ENCODE results near the gene SYNE1.

Gene SYNE1

GRCh38 chr6:152605941-152606340, 31.2 kb downstream of the SYNE1 start:
- H3K4me1 ChIP-seq (ENCODE audit: control insufficient read depth, insufficient read depth, low read length): no peaks in the 10 kb centered on the region
- H3K9ac ChIP-seq (ENCODE audit: low read length): no peak overlapping the region
- no peak overlapping the region for H3K4me3 ChIP-seq (ENCODE audit: low read length)
- H3K27me3 ChIP-seq (ENCODE audit: control insufficient read depth, insufficient read depth, low read length): no peaks in the 10 kb centered on the region
- no peaks in the 10 kb centered on the region for H3K36me3 ChIP-seq (ENCODE audit: control insufficient read depth, insufficient read depth, low read length)
- no peak overlapping the region for H3K27ac ChIP-seq (ENCODE audit: low read depth, low read length)

- Histone ChIP-seq H3K27me3 (ENCODE audit: control insufficient read depth, insufficient read depth, low read length) (no peaks in the 10 kb centered on the region), H3K9ac (ENCODE audit: low read length) (no peak overlapping the region), H3K27ac (ENCODE audit: low read depth, low read length) (no peak overlapping the region), H3K36me3 (ENCODE audit: control insufficient read depth, insufficient read depth, low read length) (no peaks in the 10 kb centered on the region), H3K4me1 (ENCODE audit: control insufficient read depth, insufficient read depth, low read length) (no peaks in the 10 kb centered on the region), H3K4me3 (ENCODE audit: low read length) (no peak overlapping the region)
Observed at GRCh38 chr6:152605342-152605741, 31.8 kb downstream of the SYNE1 start.

GRCh38 chr6:152603911-152604310, 33.3 kb downstream of the SYNE1 start:
- Histone ChIP-seq H3K4me3 (ENCODE audit: low read length) (no peak overlapping the region), H3K36me3 (ENCODE audit: control insufficient read depth, insufficient read depth, low read length) (no peaks in the 10 kb centered on the region), H3K27me3 (ENCODE audit: control insufficient read depth, insufficient read depth, low read length) (no peaks in the 10 kb centered on the region), H3K4me1 (ENCODE audit: control insufficient read depth, insufficient read depth, low read length) (no peaks in the 10 kb centered on the region), H3K9ac (ENCODE audit: low read length) (no peak overlapping the region), H3K27ac (ENCODE audit: low read depth, low read length) (no peak overlapping the region)

DNA sequence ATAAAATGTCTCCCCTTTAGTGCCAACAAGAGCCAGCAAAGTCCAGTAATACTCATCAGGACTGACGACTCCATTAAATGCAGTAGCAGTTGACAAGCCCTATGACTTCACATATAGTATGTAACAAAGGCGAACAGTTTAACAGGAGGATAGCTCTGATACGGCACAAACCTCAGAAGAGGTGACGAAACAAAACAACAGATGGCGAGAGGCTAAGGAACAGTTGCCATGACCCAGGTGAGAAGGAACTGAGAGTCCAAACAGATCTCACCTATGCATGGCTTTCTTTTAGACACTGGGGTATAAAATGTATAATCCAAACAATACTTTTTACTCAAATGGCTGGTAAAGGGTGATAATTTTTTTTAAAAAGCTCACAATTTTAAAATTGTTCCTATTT, 37.1 kb downstream of the SYNE1 start:
- Histone ChIP-seq H3K27me3 (ENCODE audit: control insufficient read depth, insufficient read depth, low read length) (no peaks in the 10 kb centered on the region), H3K9ac (ENCODE audit: low read length) (no peak overlapping the region), H3K4me1 (ENCODE audit: control insufficient read depth, insufficient read depth, low read length) (no peaks in the 10 kb centered on the region), H3K36me3 (ENCODE audit: control insufficient read depth, insufficient read depth, low read length) (no peaks in the 10 kb centered on the region), H3K27ac (ENCODE audit: low read depth, low read length) (no peak overlapping the region), H3K4me3 (ENCODE audit: low read length) (no peak overlapping the region)

DNA sequence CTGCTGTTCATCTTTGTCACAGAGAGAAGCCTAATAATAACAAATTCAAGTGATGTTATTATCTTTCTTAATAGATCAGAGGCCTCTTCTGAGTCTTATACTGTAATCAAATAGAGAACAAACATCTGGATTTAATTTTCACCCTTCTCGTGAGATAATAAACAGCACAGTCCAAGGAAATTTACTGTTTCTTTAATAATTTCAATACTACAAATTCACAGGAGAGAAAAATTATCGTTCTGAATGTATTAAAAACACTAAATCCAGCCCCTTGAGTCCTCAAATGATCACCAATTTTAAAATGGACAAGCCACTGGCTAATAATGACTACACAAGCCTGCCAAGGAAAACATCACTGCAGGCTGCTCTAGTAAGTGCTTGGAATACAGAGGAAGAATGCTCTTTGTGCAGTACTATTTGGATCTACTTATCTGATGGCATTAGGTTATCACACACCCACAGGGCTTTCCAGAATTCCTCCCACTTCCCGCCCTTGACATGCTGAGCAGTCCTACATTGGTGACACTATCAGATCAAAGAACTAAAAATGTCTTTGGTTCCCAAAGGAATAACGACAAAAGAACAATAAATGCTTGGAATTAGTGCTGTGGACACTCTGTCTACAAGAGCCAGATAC, 38.1 kb downstream of the SYNE1 start:
- H3K36me3 ChIP-seq (ENCODE audit: control insufficient read depth, insufficient read depth, low read length): no peaks in the 10 kb centered on the region
- H3K4me3 ChIP-seq (ENCODE audit: low read length): no peak overlapping the region
- H3K27ac ChIP-seq (ENCODE audit: low read depth, low read length): no peak overlapping the region
- no peaks in the 10 kb centered on the region for H3K4me1 ChIP-seq (ENCODE audit: control insufficient read depth, insufficient read depth, low read length)
- no peak overlapping the region for H3K9ac ChIP-seq (ENCODE audit: low read length)
- H3K27me3 ChIP-seq (ENCODE audit: control insufficient read depth, insufficient read depth, low read length): no peaks in the 10 kb centered on the region

DNA sequence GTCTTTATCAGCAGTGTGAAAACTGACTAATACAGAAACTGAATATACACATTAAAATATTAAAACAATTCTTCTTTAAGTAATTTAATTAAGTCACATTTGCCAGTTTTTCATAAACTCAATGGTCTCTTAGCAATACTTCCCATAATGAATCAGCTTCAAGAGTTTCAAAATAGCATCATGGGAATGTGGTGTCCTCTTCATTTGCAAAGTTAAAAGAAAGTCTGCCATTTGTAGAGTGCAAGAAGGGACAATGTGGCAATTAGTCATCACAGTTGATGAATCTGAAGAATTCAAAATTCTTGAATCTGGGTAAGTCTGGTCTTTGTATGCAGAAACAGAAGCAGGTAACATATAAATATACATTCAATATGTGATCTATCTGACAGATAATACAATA, 38.7 kb downstream of the SYNE1 start:
- H3K9ac ChIP-seq (ENCODE audit: low read length): no peak overlapping the region
- H3K27me3 ChIP-seq (ENCODE audit: control insufficient read depth, insufficient read depth, low read length): no peaks in the 10 kb centered on the region
- no peak overlapping the region for H3K27ac ChIP-seq (ENCODE audit: low read depth, low read length)
- no peaks in the 10 kb centered on the region for H3K4me1 ChIP-seq (ENCODE audit: control insufficient read depth, insufficient read depth, low read length)
- no peak overlapping the region for H3K4me3 ChIP-seq (ENCODE audit: low read length)
- no peaks in the 10 kb centered on the region for H3K36me3 ChIP-seq (ENCODE audit: control insufficient read depth, insufficient read depth, low read length)

- Histone ChIP-seq H3K4me3 (ENCODE audit: low read length) (no peak overlapping the region), H3K4me1 (ENCODE audit: control insufficient read depth, insufficient read depth, low read length) (no peaks in the 10 kb centered on the region), H3K36me3 (ENCODE audit: control insufficient read depth, insufficient read depth, low read length) (no peaks in the 10 kb centered on the region), H3K27ac (ENCODE audit: low read depth, low read length) (no peak overlapping the region), H3K27me3 (ENCODE audit: control insufficient read depth, insufficient read depth, low read length) (no peaks in the 10 kb centered on the region), H3K9ac (ENCODE audit: low read length) (no peak overlapping the region)
Observed at GRCh38 chr6:152596726-152597125, 40.4 kb downstream of the SYNE1 start.

DNA sequence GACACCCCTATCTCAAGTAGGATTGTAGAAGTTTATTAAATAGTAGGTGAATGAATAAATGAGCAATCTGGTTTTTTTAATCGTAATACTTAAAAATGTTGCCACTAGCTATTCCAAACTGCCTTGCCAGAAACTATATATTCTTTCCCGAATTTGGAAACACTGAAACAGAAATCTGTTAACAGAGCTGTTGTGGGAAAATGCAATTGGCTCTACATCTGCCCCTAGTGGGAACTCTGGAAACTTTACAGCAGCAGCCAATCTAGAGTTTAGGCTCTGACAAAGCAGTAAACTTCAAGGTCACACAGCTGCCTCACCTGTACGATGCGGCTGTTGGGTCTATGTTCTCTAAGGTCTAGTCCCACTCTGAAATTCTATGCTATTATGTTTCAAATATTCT, 41.7 kb downstream of the SYNE1 start:
- Histone ChIP-seq H3K36me3 (ENCODE audit: control insufficient read depth, insufficient read depth, low read length) (no peaks in the 10 kb centered on the region), H3K4me3 (ENCODE audit: low read length) (no peak overlapping the region), H3K9ac (ENCODE audit: low read length) (no peak overlapping the region), H3K27me3 (ENCODE audit: control insufficient read depth, insufficient read depth, low read length) (no peaks in the 10 kb centered on the region), H3K27ac (ENCODE audit: low read depth, low read length) (no peak overlapping the region), H3K4me1 (ENCODE audit: control insufficient read depth, insufficient read depth, low read length) (no peaks in the 10 kb centered on the region)

DNA sequence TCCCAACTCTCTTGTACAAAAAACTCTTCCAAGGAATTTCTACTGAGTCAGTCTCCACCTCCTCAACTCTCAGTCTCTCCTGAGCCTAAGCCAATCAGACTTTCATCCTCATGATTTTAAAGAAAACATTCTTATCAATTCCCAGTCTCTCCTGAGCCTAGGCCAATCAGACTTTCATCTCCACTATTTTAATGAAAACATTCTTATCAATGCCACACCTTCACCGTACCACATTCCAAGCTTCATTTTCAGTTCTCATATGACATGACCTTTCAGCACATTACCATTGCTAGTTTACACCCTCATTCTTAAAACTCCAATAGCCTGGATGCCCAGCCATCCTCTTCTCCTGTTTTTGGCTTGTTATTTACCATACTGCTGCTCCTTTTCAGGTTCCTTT, 42.5 kb downstream of the SYNE1 start:
- H3K4me3 ChIP-seq (ENCODE audit: low read length): no peak overlapping the region
- no peaks in the 10 kb centered on the region for H3K27me3 ChIP-seq (ENCODE audit: control insufficient read depth, insufficient read depth, low read length)
- no peak overlapping the region for H3K9ac ChIP-seq (ENCODE audit: low read length)
- no peaks in the 10 kb centered on the region for H3K4me1 ChIP-seq (ENCODE audit: control insufficient read depth, insufficient read depth, low read length)
- no peaks in the 10 kb centered on the region for H3K36me3 ChIP-seq (ENCODE audit: control insufficient read depth, insufficient read depth, low read length)
- H3K27ac ChIP-seq (ENCODE audit: low read depth, low read length): no peak overlapping the region

DNA sequence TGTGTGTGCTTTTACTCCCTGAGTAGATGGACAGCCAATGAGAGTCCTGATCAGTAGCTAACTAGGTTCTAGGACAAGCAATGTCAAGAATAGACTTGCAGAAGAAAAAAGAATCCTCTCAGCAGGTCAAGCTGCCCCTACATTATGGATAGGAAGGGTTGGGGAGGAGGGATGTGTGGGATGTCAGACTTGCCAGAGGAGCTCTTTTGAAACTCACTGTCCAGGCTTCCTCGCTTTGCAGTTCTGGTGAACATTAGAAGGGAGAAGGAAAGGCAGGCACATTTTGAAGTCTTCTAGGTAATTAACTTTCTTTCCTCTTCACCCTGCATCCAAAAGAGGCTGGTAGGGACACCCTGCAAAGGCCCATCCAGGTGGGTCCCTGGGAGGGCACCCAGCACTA, 48.7 kb downstream of the SYNE1 start:
- Histone ChIP-seq H3K4me1 (ENCODE audit: control insufficient read depth, insufficient read depth, low read length) (no peaks in the 10 kb centered on the region), H3K4me3 (ENCODE audit: low read length) (no peak overlapping the region), H3K9ac (ENCODE audit: low read length) (no peak overlapping the region), H3K27ac (ENCODE audit: low read depth, low read length) (no peak overlapping the region), H3K27me3 (ENCODE audit: control insufficient read depth, insufficient read depth, low read length) (no peaks in the 10 kb centered on the region), H3K36me3 (ENCODE audit: control insufficient read depth, insufficient read depth, low read length) (no peaks in the 10 kb centered on the region)

GRCh38 chr6:152587473-152587872, 49.7 kb downstream of the SYNE1 start:
- Histone ChIP-seq H3K36me3 (ENCODE audit: control insufficient read depth, insufficient read depth, low read length) (no peaks in the 10 kb centered on the region), H3K4me3 (ENCODE audit: low read length) (no peak overlapping the region), H3K27ac (ENCODE audit: low read depth, low read length) (no peak overlapping the region), H3K9ac (ENCODE audit: low read length) (no peak overlapping the region), H3K27me3 (ENCODE audit: control insufficient read depth, insufficient read depth, low read length) (no peaks in the 10 kb centered on the region), H3K4me1 (ENCODE audit: control insufficient read depth, insufficient read depth, low read length) (no peaks in the 10 kb centered on the region)

DNA sequence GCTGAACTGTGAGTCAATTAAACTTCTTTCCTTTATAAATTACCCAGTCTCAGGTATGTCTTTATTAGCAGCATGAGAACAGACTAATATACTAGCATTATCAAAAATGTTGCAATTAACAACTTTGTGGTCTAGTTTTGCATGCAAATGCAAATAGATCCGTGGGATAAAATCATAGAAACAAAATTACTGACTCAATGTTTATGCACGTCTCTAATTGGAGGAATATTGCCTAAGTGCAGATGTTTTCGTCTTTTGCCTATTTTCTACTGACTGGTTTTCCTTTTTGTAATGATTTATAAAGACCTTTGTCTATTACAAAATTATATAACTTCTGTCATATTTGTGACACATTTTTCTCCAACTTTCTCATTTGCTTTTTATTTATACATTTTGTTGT, 51.9 kb downstream of the SYNE1 start:
- Histone ChIP-seq H3K27me3 (ENCODE audit: control insufficient read depth, insufficient read depth, low read length) (no peaks in the 10 kb centered on the region), H3K27ac (ENCODE audit: low read depth, low read length) (no peak overlapping the region), H3K4me1 (ENCODE audit: control insufficient read depth, insufficient read depth, low read length) (no peaks in the 10 kb centered on the region), H3K9ac (ENCODE audit: low read length) (no peak overlapping the region), H3K36me3 (ENCODE audit: control insufficient read depth, insufficient read depth, low read length) (no peaks in the 10 kb centered on the region), H3K4me3 (ENCODE audit: low read length) (no peak overlapping the region)

DNA sequence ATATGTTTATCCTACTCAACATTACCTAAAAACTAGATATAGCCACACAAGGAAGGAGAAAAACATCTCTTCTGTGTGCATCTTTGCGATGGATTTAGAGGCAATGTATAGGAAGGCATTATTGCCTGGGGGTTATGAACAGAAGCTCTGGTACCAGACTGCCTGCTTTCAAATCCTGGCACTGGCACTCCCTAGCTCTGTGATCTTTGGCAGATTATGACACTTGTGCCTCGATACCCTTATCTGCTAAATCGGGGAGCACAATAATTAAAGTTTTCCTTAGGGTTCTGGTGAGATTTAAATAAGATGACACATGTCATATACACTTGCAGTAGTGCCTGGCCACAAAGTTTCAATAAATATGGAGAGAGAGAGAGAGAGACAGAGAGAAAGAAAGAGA, 53.3 kb downstream of the SYNE1 start:
- H3K27me3 ChIP-seq (ENCODE audit: control insufficient read depth, insufficient read depth, low read length): no peaks in the 10 kb centered on the region
- no peaks in the 10 kb centered on the region for H3K36me3 ChIP-seq (ENCODE audit: control insufficient read depth, insufficient read depth, low read length)
- no peaks in the 10 kb centered on the region for H3K4me1 ChIP-seq (ENCODE audit: control insufficient read depth, insufficient read depth, low read length)
- H3K27ac ChIP-seq (ENCODE audit: low read depth, low read length): no peak overlapping the region
- no peak overlapping the region for H3K4me3 ChIP-seq (ENCODE audit: low read length)
- no peak overlapping the region for H3K9ac ChIP-seq (ENCODE audit: low read length)
